CD4-positive, alpha-beta T cell treated with Interleukin-4 for 1 hour (primary cell): ENCODE data around the gene SLC2A3.
"Not testable (repeated sequence)": the region's sequence is repeated elsewhere in the genome, so short reads cannot be mapped to it uniquely, and the experiment has no call there.

Experiments
- DNase-seq, 2 donors: peaks; one replicate each; pipeline ENCODE4 v3.0.0-alpha.2; 2020 to 2022

The SLC2A3 gene

GRCh38 chr12:7915661-7916403 lies 20.2 kb downstream of the SLC2A3 start:
- DNase-seq: peak in 1 of 2 donors; percentile 42

- DNase-seq: not testable (repeated sequence)
Measured at GRCh38 chr12:7910106-7910505, 25.9 kb downstream of the SLC2A3 start.

GRCh38 chr12:7907009-7907408 lies 29.0 kb downstream of the SLC2A3 start:
- DNase-seq: no peak

GRCh38 chr12:7906303-7906702 lies 29.7 kb downstream of the SLC2A3 start:
- DNase-seq: not testable (repeated sequence)

- not testable (repeated sequence) for DNase-seq
Measured at GRCh38 chr12:7905600-7906125, 30.3 kb downstream of the SLC2A3 start.

- DNase-seq: no peak
Measured at GRCh38 chr12:7905071-7905470, 30.9 kb downstream of the SLC2A3 start.

GRCh38 chr12:7902416-7902815 lies 33.6 kb downstream of the SLC2A3 start:
- not testable (repeated sequence) for DNase-seq

- DNase-seq: no peak
Measured at GRCh38 chr12:7899755-7900154, 36.2 kb downstream of the SLC2A3 start.

- not testable (repeated sequence) for DNase-seq
Measured at GRCh38 chr12:7896726-7897125, 39.3 kb downstream of the SLC2A3 start.

- DNase-seq: no peak
Measured at GRCh38 chr12:7892186-7892980, 43.6 kb downstream of the SLC2A3 start.

GRCh38 chr12:7884689-7885088 lies 51.3 kb downstream of the SLC2A3 start:
- no peak for DNase-seq

- DNase-seq: not testable (repeated sequence)
Measured at GRCh38 chr12:7881736-7882120, 54.3 kb downstream of the SLC2A3 start.

- not testable (repeated sequence) for DNase-seq
Measured at GRCh38 chr12:7880952-7881735, 54.8 kb downstream of the SLC2A3 start.

- DNase-seq: no peak
Measured at GRCh38 chr12:7879246-7879645, 56.7 kb downstream of the SLC2A3 start.

GRCh38 chr12:7877420-7877819 lies 58.6 kb downstream of the SLC2A3 start:
- no peak for DNase-seq

- DNase-seq: no peak
Measured at GRCh38 chr12:7872566-7873319, 63.2 kb downstream of the SLC2A3 start, which contains the start of gene SLC2A14. Gene SLC2A14, minus strand, starts transcription at chr12:7872915. Its CDS starts 3,035 bp downstream, at chr12:7869880.

GRCh38 chr12:7870335-7870734 lies 65.7 kb downstream of the SLC2A3 start:
- DNase-seq: no peak
